IMR-90 (cell line): ENCODE data around the gene KLRF1.

Source experiments
- BHLHE40 ChIP-seq: fragments of 150-350 bp; IDR thresholded peaks from 2 replicates; pipeline ENCODE4 v1.6.1; 2016; ENCODE audit warnings: mild to moderate bottlenecking, low read depth, low read length
- CEBPB ChIP-seq: IDR thresholded peaks from 2 replicates; pipeline ENCODE4 v1.6.1; 2012; ENCODE audit warnings: low read depth, low read length, improper control_type of control experiment
- FOS ChIP-seq: fragments of 150-350 bp; IDR thresholded peaks from 2 replicates; pipeline ENCODE4 v1.6.1; 2016; ENCODE audit warnings: low read depth, low read length
- MAFK ChIP-seq: IDR thresholded peaks from 2 replicates; pipeline ENCODE4 v1.6.1; 2012; ENCODE audit warnings: low read depth, low read length, improper control_type of control experiment
- MAZ ChIP-seq: IDR thresholded peaks from 2 replicates; pipeline ENCODE4 v1.6.1; 2012; ENCODE audit warnings: low read depth, mild to moderate bottlenecking, low read length, improper control_type of control experiment, moderate library complexity, borderline replicate concordance
- MXI1 ChIP-seq: IDR thresholded peaks from 2 replicates; pipeline ENCODE4 v1.6.1; 2012; ENCODE audit warnings: low read depth, mild to moderate bottlenecking, low read length, moderate library complexity, borderline replicate concordance
- NFE2L2 ChIP-seq: fragments of 150-350 bp; IDR thresholded peaks from 2 replicates; pipeline ENCODE4 v1.6.1; 2016; ENCODE audit warnings: low read depth, mild to moderate bottlenecking, low read length
- POLR2A ChIP-seq: IDR thresholded peaks from 2 replicates; pipeline ENCODE4 v1.6.1; 2012; ENCODE audit warnings: mild to moderate bottlenecking, low read depth, low read length
- RAD21 ChIP-seq: IDR thresholded peaks from 2 replicates; pipeline ENCODE4 v1.6.1; 2012; ENCODE audit warnings: low read length, improper control_type of control experiment
- RCOR1 ChIP-seq: IDR thresholded peaks from 2 replicates; pipeline ENCODE4 v1.6.1; 2012; ENCODE audit warnings: mild to moderate bottlenecking, low read length, improper control_type of control experiment; ENCODE audit not compliant: insufficient replicate concordance
- RFX5 ChIP-seq: IDR thresholded peaks from 2 replicates; pipeline ENCODE4 v1.8.0; 2012; ENCODE audit warnings: low read depth, mild to moderate bottlenecking, low read length, moderate library complexity
- SMC3 ChIP-seq: fragments of 150-350 bp; IDR thresholded peaks from 2 replicates; pipeline ENCODE4 v1.6.1; 2016; ENCODE audit warnings: low read depth, mild to moderate bottlenecking, antibody characterized with exemption, low read length, moderate library complexity
- TF ChIP-seq, protein P1 (sequence below): conservative IDR thresholded peaks from 2 replicates; pipeline ENCODE4 v1.5.1; 2012; ENCODE audit warnings: mild to moderate bottlenecking, low read depth, low read length, improper control_type of control experiment

GRCh38 chr12:9792961-9793617 lies 34.2 kb upstream of the KLRF1 start:
- TF ChIP-seq POLR2A = no peak
- no peak for TF ChIP-seq CEBPB
- TF ChIP-seq, protein P1, sequence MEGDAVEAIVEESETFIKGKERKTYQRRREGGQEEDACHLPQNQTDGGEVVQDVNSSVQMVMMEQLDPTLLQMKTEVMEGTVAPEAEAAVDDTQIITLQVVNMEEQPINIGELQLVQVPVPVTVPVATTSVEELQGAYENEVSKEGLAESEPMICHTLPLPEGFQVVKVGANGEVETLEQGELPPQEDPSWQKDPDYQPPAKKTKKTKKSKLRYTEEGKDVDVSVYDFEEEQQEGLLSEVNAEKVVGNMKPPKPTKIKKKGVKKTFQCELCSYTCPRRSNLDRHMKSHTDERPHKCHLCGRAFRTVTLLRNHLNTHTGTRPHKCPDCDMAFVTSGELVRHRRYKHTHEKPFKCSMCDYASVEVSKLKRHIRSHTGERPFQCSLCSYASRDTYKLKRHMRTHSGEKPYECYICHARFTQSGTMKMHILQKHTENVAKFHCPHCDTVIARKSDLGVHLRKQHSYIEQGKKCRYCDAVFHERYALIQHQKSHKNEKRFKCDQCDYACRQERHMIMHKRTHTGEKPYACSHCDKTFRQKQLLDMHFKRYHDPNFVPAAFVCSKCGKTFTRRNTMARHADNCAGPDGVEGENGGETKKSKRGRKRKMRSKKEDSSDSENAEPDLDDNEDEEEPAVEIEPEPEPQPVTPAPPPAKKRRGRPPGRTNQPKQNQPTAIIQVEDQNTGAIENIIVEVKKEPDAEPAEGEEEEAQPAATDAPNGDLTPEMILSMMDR = no peak
- no peak for TF ChIP-seq SMC3
- no peak for TF ChIP-seq BHLHE40
- peak; percentile 69 for TF ChIP-seq FOS
- TF ChIP-seq MAZ = no peak
- TF ChIP-seq RCOR1 = no peak
- no peak for TF ChIP-seq NFE2L2
- no peak for TF ChIP-seq RAD21
- no peak for TF ChIP-seq MXI1
- TF ChIP-seq MAFK = no peak
- no peak for TF ChIP-seq RFX5
